Psoas muscle (tissue), 8 donors: ENCODE measurements around the gene FRMD6. TPM values are rescaled to one million over a fixed set of nuclear protein-coding genes. Genes with fewer than 3 reads are reported as not detected.

Experiments
- ATAC-seq, 4 donors: fragments of 200-7000 bp; cut with Tn5 transposase; one replicate each; pipeline ENCODE4 v1.9.1; 2020; ENCODE audit warnings: moderate library complexity in 3 of 4, mild to moderate bottlenecking in 2 of 4
- DNase-seq, 2 donors: peaks; one replicate each; pipeline ENCODE4 v3.0.0-alpha.2; 2020
- H3K27ac ChIP-seq: fragments of 200-600 bp; one replicate; pipeline ENCODE4 v1.8.0; 2022
- H3K27me3 ChIP-seq, 3 donors: fragments of 200-600 bp in 1 of 3; one replicate each; pipeline versions ENCODE4 v1.6.1 to v1.8.0; 2013 to 2022; ENCODE audit warnings: low read length in 2 of 3, mild to moderate bottlenecking in 2 of 3, moderate library complexity in 1 of 3; ENCODE audit not compliant: insufficient read depth in 3 of 3
- H3K36me3 ChIP-seq, 2 donors: fragments of 200-600 bp in 1 of 2; one replicate each; pipeline versions ENCODE4 v1.6.1 to v1.8.0; 2013 to 2022; ENCODE audit warnings: low read depth in 1 of 2, mild to moderate bottlenecking in 1 of 2, moderate library complexity in 1 of 2; ENCODE audit not compliant: insufficient read depth in 1 of 2
- H3K4me1 ChIP-seq: fragments of 200-600 bp; one replicate; pipeline ENCODE4 v1.8.0; 2022
- H3K4me3 ChIP-seq: fragments of 200-600 bp; one replicate; pipeline ENCODE4 v1.8.0; 2022; ENCODE audit warnings: mild to moderate bottlenecking
- H3K9me3 ChIP-seq: fragments of 200-600 bp; one replicate; pipeline ENCODE4 v1.8.0; 2022
- WGBS, 3 donors: extraction: QIAGEN DNeasy Blood & Tissue Kit; methylation state at CpG; one replicate each; pipeline versions ENCODE4 v1.1.6 to v1.1.7; 2013; 5-methylcytosine and 5-hydroxymethylcytosine counted together
- intact Hi-C, 2 donors: fragments of 100-400 bp; cut with DNase I; formaldehyde crosslinking; loops; one replicate each; pipeline versions ENCODE4 v1.11.0 to v1.14.2; 2022
- polyA plus RNA-seq, 3 donors: library from polyadenylated mRNA; stranded (reverse); fragments of 200-250 nt; gene quantifications; one replicate each; pipeline ENCODE4 v1.2.3, GENCODE V29; 2013
- total RNA-seq, 4 donors: library from RNA; stranded (reverse); fragmentation: NEBNext Ultra II Directional in 2 of 4; extraction: Animal tissue kit (Norgen Biotek cat#: 25700) in 2 of 4; gene quantifications; one replicate each; pipeline versions ENCODE4 v1.2.1 to v1.2.4, GENCODE V29; 2021 to 2023
- TF ChIP-seq, protein P1 (sequence below): fragments of 200-600 bp; IDR thresholded peaks from one replicate; pipeline ENCODE4 v1.8.0; 2022; ENCODE audit warnings: antibody characterized with exemption
- donor health status: healthy with polysubstance abuse.
- donor health status: DM: no; HTN: no; CAD: no; lungs with moderate emphysema.
- donor health status: Bipolar disorder and iron deficiency.
- donor health status: healthy.
- donor health status: DM: yes; HTN: yes; CAD: no.
- donor health status: DM: no; HTN: no; CAD: no.
- donor health status: DM: no; HTN: no; CAD: no.
- donor health status: DM: yes; HTN: yes; CAD: no.

FRMD6 gene
- total and polyA plus RNA-seq, 7 donors: 2.5 to 9.8 (median 5.0) TPM

DNA sequence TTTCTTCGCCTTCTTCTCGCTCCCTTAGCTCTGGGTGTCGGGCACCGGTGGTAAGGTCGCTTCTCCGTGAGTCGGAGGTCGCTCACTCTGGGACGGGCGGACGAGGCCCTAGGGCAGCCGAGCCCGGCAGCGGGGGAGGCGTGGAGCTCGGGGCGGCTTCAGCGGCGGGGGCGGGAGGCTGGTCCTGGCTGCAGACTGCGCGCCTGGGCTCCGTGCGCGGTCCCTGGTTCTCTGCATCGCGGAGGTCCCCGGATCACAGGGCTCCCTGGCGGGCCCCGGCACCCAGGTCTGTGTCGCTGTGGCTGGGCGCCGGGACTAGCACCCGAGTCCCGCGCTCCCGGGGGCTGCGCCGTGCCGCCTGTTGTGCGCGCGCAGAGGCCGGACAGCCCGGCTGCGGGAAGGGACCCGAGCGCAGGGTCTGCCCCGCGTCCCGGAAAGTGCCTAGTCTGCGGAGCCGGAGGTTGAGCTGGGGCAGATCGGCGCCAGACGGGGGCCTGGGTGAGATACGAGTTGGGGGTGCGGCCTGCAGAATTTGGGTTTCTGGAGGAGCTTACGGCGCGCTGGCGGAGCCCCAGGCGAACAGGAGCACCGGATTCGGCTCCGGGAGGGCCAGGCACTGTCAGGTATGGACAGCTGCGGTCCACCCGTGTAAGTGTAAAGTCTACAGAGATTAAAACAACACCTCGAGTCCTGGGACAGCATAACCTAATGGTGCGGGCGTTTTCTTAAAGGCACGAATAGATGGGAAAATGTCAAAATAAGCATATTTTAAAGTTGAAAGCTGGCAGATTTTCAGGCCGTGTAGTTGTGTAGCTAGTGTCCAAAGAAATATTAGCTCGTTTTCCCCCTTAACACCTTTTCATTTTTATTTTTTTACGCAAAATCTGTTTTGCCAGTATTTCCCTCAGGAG lies 713 bp downstream of the FRMD6 start:
- Histone ChIP-seq H3K9me3 (no peaks in the 10 kb centered on the region), H3K27ac (peak overlapping the region; percentile 91), H3K36me3 (no peaks in the 10 kb centered on the region), H3K27me3 (no peaks in the 10 kb centered on the region), H3K4me1 (no peaks in the 10 kb centered on the region), H3K4me3 (peak overlapping the region; percentile 86)
- ATAC-seq (peak; percentile 57 to 63 (median 58)), DNase-seq (peak in 1 of 2 donors; percentile 68)
- TF ChIP-seq, protein P1, sequence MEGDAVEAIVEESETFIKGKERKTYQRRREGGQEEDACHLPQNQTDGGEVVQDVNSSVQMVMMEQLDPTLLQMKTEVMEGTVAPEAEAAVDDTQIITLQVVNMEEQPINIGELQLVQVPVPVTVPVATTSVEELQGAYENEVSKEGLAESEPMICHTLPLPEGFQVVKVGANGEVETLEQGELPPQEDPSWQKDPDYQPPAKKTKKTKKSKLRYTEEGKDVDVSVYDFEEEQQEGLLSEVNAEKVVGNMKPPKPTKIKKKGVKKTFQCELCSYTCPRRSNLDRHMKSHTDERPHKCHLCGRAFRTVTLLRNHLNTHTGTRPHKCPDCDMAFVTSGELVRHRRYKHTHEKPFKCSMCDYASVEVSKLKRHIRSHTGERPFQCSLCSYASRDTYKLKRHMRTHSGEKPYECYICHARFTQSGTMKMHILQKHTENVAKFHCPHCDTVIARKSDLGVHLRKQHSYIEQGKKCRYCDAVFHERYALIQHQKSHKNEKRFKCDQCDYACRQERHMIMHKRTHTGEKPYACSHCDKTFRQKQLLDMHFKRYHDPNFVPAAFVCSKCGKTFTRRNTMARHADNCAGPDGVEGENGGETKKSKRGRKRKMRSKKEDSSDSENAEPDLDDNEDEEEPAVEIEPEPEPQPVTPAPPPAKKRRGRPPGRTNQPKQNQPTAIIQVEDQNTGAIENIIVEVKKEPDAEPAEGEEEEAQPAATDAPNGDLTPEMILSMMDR: no peak
- WGBS, 3 donors: 0% methylated on average over 55 to 75 of the region's 75 CpGs
- intact Hi-C loops: loop anchor here (5.0 kb wide), 2 partner anchors 125 to 370 kb away; no protein-coding TSS in a partner anchor

DNA sequence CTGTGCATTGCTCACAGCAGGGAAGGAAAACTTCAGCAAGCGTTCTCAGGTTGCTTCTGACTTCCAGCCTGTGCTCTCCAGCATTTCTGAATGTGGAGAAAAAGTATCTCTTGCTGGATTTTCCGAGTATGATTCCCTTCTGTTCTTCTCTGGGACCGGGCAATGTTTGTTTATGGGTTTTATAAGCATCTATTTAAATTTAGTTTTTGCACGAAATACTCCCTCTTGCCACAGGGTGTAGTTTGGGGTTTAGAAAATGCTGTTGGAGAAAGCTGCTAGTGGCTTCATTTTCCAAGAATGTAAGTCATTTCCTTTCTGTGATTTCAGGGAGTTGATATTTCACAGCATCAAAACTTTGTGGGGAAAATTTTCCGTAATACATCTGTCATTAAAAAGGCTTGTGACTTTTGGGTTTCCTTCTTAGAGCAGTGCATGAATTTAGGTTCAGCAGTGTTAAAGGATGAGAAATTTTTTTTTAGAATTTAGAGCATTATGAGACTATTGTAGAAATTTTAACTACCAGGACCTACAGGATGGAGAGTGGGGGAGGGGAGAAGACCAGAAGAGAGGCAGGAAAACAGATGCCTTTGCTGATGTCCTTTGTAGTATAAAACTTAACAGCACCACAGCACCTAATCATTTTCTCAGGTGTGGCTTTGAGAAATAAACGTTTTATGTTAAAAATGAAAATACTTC lies 1.5 kb downstream of the FRMD6 start:
- Histone ChIP-seq H3K27me3 (no peaks in the 10 kb centered on the region), H3K27ac (peak overlapping the region; percentile 91), H3K36me3 (no peaks in the 10 kb centered on the region), H3K4me3 (peak overlapping the region; percentile 86), H3K9me3 (no peaks in the 10 kb centered on the region), H3K4me1 (no peaks in the 10 kb centered on the region)
- DNase-seq (no peak), ATAC-seq (no peak)
- intact Hi-C loops: loop anchor here (5.0 kb wide), 2 partner anchors 124 to 371 kb away; no protein-coding TSS in a partner anchor
- 7 to 13% (median 11%) methylated on average over 6 of the region's 6 CpGs for WGBS, 3 donors
- TF ChIP-seq, protein P1: no peak

DNA sequence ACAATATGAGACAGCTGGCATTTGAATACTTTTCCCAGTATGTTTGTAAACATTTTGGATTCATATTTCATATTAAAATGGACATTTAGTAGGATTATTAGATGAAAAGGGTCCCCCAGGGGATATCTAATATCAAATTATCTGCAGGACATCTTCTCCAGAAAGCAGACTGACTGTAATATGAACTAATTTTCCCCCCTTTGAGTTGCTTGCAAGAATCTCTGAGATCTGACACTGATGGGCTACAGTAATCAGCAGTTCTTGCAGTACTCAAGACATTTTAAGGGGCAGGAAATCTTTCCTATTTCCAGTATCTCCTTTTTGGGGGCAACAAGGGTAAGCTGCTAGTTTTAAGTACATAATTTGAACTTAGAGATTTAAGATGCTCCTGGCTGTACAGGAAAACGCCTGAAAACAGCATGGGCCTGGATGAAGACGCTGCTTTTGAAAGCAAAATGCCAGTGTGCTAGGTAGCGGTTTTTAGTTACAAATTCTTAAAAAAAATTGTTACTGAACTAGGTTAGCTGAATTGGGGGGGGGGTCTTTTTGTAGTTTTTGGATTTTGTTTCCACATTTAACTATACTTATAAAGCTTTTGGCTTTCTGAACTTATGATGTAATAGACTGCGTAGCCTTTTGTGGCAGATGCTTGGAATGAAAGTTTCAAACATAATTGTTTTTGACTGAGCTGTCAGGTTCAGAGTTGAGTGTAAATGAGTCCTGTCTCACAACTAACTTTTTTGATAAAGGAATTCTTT lies 2.2 kb downstream of the FRMD6 start:
- ATAC-seq (no peak), DNase-seq (no peak)
- WGBS, 3 donors: 59 to 82% (median 67%) methylated on average over 4 of the region's 4 CpGs
- H3K36me3 ChIP-seq: no peaks in the 10 kb centered on the region
- no peak overlapping the region for H3K27ac ChIP-seq
- no peaks in the 10 kb centered on the region for H3K9me3 ChIP-seq
- intact Hi-C loops: loop anchor here (5.0 kb wide), 2 partner anchors 123 to 372 kb away; no protein-coding TSS in a partner anchor
- no peaks in the 10 kb centered on the region for H3K27me3 ChIP-seq
- H3K4me1 ChIP-seq: no peaks in the 10 kb centered on the region
- TF ChIP-seq, protein P1: no peak
- peak overlapping the region; percentile 86 for H3K4me3 ChIP-seq

DNA sequence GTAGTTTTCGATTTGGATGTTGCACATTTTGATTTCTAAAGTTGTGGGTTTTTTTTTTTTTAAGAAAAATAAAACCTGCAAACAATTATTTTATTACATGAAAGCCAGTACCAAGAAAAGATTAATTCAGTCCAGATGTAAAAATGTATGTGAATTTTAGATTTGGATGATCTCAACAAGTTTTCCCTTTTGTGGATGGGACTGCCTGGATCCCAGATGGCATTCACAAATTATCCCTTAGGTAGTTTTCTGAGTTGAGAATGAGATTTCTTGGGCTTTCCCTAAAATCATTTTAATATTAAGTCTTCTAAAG lies 2.8 kb downstream of the FRMD6 start:
- Histone ChIP-seq H3K4me1 (no peaks in the 10 kb centered on the region), H3K36me3 (no peaks in the 10 kb centered on the region), H3K4me3 (peak overlapping the region; percentile 19), H3K27me3 (no peaks in the 10 kb centered on the region), H3K9me3 (no peaks in the 10 kb centered on the region), H3K27ac (no peak overlapping the region)
- TF ChIP-seq, protein P1: no peak
- intact Hi-C loops: loop anchor here (5.0 kb wide), 2 partner anchors 123 to 372 kb away; no protein-coding TSS in a partner anchor
- DNase-seq: no peak
- WGBS, 3 donors: 47 to 72% (median 51%) methylated on average over 1 of the region's 1 CpG
- no peak for ATAC-seq
